Stomach (tissue), 4 donors: ENCODE measurements around the gene ADARB2.

Experiments
- POLR2A ChIP-seq, 4 donors: fragments of 450-650 bp; IDR thresholded peaks; one replicate each; pipeline ENCODE4 v1.6.1; 2016; ENCODE audit warnings: antibody characterized with exemption in 4 of 4, control low read depth in 2 of 4, mild to moderate bottlenecking in 1 of 4, moderate library complexity in 1 of 4
- POLR2AphosphoS5 ChIP-seq, 3 donors: sonication (generic); formaldehyde crosslinking; IDR thresholded peaks; one replicate each; pipeline ENCODE4 v1.6.1; 2016; ENCODE audit warnings: antibody characterized with exemption in 3 of 3
- TF ChIP-seq, protein P1 (sequence below), 7 experiments: fragments of 450-650 bp in 4 of 7; fragments of 200-600 bp in 3 of 7; sonication (generic) in 3 of 7; IDR thresholded peaks; one replicate each; pipeline ENCODE4 v1.5.1; 2016 to 2019; ENCODE audit warnings: antibody characterized with exemption in 7 of 7, control low read depth in 2 of 7, mild to moderate bottlenecking in 1 of 7

DNA sequence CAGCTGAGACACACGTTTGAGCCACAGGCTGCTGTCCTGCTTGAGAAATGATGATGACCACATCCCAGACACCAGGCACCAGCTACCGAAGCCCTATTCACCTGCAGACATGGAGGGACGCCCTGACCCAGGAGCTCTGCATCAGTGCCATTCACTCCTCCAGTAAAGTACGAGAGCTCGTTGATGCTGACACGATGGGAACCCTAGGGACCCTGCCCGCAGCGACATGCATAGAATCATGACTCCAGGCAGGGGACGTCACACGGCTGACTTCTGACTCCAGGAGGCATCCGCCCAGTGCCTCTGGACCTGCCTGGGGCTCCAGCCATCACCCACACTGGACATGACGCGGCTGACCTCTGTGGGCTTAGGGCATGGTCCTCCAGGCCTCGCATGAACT, 129.9 kb downstream of the ADARB2 start:
- TF ChIP-seq, protein P1, sequence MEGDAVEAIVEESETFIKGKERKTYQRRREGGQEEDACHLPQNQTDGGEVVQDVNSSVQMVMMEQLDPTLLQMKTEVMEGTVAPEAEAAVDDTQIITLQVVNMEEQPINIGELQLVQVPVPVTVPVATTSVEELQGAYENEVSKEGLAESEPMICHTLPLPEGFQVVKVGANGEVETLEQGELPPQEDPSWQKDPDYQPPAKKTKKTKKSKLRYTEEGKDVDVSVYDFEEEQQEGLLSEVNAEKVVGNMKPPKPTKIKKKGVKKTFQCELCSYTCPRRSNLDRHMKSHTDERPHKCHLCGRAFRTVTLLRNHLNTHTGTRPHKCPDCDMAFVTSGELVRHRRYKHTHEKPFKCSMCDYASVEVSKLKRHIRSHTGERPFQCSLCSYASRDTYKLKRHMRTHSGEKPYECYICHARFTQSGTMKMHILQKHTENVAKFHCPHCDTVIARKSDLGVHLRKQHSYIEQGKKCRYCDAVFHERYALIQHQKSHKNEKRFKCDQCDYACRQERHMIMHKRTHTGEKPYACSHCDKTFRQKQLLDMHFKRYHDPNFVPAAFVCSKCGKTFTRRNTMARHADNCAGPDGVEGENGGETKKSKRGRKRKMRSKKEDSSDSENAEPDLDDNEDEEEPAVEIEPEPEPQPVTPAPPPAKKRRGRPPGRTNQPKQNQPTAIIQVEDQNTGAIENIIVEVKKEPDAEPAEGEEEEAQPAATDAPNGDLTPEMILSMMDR (IDR thresholded peaks at IDR 0.05) = no peak
- no peak for TF ChIP-seq POLR2A (IDR thresholded peaks at IDR 0.05)
- TF ChIP-seq POLR2AphosphoS5 (IDR thresholded peaks at IDR 0.05) = no peak
